KMS-11 (cell line): ENCODE data around the gene CLMN.

Experiments
- H2AFZ ChIP-seq: fragments of 200-600 bp; sonication (generic); 2 replicates; pipeline ENCODE4 v1.6.1; 2016; ENCODE audit warnings: antibody characterized with exemption, mixed run types, low read depth
- H3K27ac ChIP-seq: fragments of 200-600 bp; sonication (generic); 2 replicates; pipeline ENCODE4 v1.6.1; 2016; ENCODE audit warnings: mild to moderate bottlenecking, mixed run types
- H3K27me3 ChIP-seq: fragments of 200-600 bp; sonication (generic); 2 replicates; pipeline ENCODE4 v1.6.1; 2017; ENCODE audit warnings: mild to moderate bottlenecking, low read depth, mixed run types, moderate library complexity; ENCODE audit not compliant: insufficient read depth
- H3K36me3 ChIP-seq: fragments of 200-600 bp; sonication (generic); 2 replicates; pipeline ENCODE4 v1.6.1; 2017; ENCODE audit warnings: mild to moderate bottlenecking, mixed run types; ENCODE audit not compliant: insufficient read depth
- H3K4me1 ChIP-seq: fragments of 200-600 bp; sonication (generic); 2 replicates; pipeline ENCODE4 v1.6.1; 2016; ENCODE audit warnings: mild to moderate bottlenecking, low read depth, mixed run types; ENCODE audit not compliant: poor library complexity, severe bottlenecking
- H3K4me2 ChIP-seq: fragments of 200-600 bp; sonication (generic); 2 replicates; pipeline ENCODE4 v1.7.0; 2016; ENCODE audit warnings: mild to moderate bottlenecking, mixed run types
- H3K4me3 ChIP-seq: fragments of 200-600 bp; sonication (generic); IDR thresholded peaks from 2 replicates; pipeline ENCODE4 v1.6.1; 2017; ENCODE audit warnings: low read depth, low read length, mixed read lengths; ENCODE audit not compliant: insufficient read depth
- H3K79me2 ChIP-seq: fragments of 200-600 bp; sonication (generic); 2 replicates; pipeline ENCODE4 v1.6.1; 2016; ENCODE audit warnings: low read depth, mixed run types; ENCODE audit not compliant: insufficient read depth
- H3K9ac ChIP-seq: fragments of 200-600 bp; sonication (generic); 2 replicates; pipeline ENCODE4 v1.6.1; 2016; ENCODE audit warnings: mild to moderate bottlenecking, mixed run types
- H4K20me1 ChIP-seq: fragments of 200-600 bp; sonication (generic); 2 replicates; pipeline ENCODE4 v1.6.1; 2016; ENCODE audit warnings: mild to moderate bottlenecking, mixed run types; ENCODE audit not compliant: insufficient read depth
- TF ChIP-seq, protein P1 (sequence below): fragments of 200-600 bp; sonication (generic); conservative IDR thresholded peaks from 2 replicates; pipeline ENCODE4 v1.6.1; 2017; ENCODE audit warnings: low read depth, mild to moderate bottlenecking, antibody characterized with exemption, low read length, moderate library complexity, mixed read lengths

The CLMN gene

DNA sequence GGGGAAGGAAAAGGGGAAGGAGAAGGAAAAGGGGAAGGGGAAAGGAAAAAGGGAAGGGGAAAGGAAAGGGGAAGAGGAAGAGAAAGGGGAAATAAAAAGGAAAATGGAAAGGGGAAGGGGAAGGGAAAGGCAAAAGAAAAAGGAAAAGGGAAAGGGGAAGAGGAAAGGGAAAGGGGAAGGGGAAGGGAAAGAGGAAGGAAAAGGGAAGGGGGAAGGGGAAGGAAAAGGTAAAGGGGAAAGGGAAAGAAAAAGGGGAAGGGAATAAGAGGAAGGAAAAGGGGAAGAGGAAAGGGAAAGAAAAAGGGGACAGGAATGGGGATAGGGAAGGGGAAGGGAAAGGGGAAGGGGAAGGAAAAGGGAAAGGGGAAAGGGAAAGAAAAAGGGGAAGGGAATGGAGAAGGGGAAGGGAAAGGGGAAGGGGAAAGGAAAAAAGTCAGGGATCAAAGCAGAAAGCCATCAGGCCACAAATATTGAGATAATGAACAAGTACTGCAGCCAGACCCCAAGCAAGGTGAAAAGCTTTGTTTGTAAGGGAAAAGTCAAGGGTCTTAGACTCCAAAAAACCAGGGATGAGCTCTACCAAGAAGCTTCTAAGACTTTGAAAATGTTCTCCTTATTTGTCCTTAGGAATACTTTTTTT lies 182.4 kb downstream of the CLMN start:
- TF ChIP-seq, protein P1, sequence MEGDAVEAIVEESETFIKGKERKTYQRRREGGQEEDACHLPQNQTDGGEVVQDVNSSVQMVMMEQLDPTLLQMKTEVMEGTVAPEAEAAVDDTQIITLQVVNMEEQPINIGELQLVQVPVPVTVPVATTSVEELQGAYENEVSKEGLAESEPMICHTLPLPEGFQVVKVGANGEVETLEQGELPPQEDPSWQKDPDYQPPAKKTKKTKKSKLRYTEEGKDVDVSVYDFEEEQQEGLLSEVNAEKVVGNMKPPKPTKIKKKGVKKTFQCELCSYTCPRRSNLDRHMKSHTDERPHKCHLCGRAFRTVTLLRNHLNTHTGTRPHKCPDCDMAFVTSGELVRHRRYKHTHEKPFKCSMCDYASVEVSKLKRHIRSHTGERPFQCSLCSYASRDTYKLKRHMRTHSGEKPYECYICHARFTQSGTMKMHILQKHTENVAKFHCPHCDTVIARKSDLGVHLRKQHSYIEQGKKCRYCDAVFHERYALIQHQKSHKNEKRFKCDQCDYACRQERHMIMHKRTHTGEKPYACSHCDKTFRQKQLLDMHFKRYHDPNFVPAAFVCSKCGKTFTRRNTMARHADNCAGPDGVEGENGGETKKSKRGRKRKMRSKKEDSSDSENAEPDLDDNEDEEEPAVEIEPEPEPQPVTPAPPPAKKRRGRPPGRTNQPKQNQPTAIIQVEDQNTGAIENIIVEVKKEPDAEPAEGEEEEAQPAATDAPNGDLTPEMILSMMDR, result no peak
- peaks cover 15% of the 10 kb centered on the region; the same call in 1 of the 2 replicates for H3K79me2 ChIP-seq
- H3K4me2 ChIP-seq, result no peak overlapping the region
- no peak overlapping the region for H3K9ac ChIP-seq
- H3K4me1 ChIP-seq, result peaks cover 12% of the 10 kb centered on the region
- no peak overlapping the region for H2AFZ ChIP-seq
- H3K27ac ChIP-seq, result no peak overlapping the region
- H4K20me1 ChIP-seq, result peaks cover 6% of the 10 kb centered on the region; the same call in 1 of the 2 replicates
- no peak overlapping the region for H3K4me3 ChIP-seq
- no peaks in the 10 kb centered on the region for H3K27me3 ChIP-seq
- no peaks in the 10 kb centered on the region for H3K36me3 ChIP-seq

DNA sequence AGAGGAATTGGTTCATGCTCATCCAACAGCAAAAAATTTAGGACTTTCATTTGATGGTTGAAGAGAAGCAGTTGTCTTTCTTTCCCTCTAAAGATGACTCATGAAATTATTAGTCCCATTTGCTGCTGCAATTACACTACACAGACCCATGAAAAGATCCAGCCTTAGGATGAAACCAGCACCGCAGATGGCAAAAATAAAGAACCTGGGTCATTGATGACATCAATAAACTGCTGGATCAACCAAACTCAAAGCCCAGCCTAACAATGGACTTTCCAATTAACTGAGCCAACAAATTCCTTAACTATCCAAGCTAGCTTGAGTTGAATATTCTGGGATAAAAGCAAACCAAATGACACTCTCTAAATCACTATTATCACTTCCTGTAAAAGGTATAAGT lies 183.1 kb downstream of the CLMN start:
- TF ChIP-seq, protein P1, result no peak
- H3K79me2 ChIP-seq, result peaks cover 12% of the 10 kb centered on the region; the same call in 1 of the 2 replicates
- no peak overlapping the region for H2AFZ ChIP-seq
- peaks cover 6% of the 10 kb centered on the region; the same call in 1 of the 2 replicates for H4K20me1 ChIP-seq
- H3K27me3 ChIP-seq, result no peaks in the 10 kb centered on the region
- H3K4me3 ChIP-seq, result no peak overlapping the region
- no peak overlapping the region for H3K9ac ChIP-seq
- no peak overlapping the region for H3K4me2 ChIP-seq
- H3K4me1 ChIP-seq, result peaks cover 12% of the 10 kb centered on the region
- H3K27ac ChIP-seq, result no peak overlapping the region
- no peaks in the 10 kb centered on the region for H3K36me3 ChIP-seq

DNA sequence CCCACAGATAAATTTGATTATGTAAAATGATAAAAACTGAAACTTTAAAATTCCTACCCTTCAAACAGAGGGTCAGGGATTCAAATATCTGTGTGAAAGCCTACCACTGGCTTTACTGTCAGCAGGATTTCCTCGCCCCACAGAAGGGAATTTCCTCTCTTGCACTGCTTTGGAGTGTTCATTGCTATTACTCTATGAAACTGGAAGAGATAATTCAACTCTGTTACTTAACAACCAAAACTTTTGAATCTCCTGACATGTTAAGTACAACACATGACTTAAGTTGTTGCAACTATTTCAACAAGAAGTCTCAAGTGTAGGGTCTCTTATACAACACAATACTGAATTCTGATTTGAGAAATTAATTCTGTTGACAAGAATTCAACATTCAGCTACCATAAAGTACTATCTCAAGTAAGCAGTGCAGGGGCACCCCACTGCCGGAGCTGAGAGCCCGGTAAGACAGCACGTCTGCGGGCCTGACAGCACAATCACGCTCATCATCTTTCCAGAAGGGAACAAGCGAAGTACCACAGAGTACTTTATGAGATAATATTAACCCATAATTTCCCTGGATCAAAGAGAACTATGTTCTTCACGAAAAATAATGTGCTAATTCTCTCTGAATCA lies 185.3 kb downstream of the CLMN start:
- Histone ChIP-seq H3K36me3 (no peaks in the 10 kb centered on the region), H3K79me2 (no peaks in the 10 kb centered on the region), H3K4me2 (no peak overlapping the region), H3K4me3 (no peak overlapping the region), H3K4me1 (peaks cover 13% of the 10 kb centered on the region), H4K20me1 (no peaks in the 10 kb centered on the region), H3K27me3 (no peaks in the 10 kb centered on the region), H3K27ac (no peak overlapping the region), H3K9ac (no peak overlapping the region), H2AFZ (no peak overlapping the region)
- TF ChIP-seq, protein P1, result no peak

DNA sequence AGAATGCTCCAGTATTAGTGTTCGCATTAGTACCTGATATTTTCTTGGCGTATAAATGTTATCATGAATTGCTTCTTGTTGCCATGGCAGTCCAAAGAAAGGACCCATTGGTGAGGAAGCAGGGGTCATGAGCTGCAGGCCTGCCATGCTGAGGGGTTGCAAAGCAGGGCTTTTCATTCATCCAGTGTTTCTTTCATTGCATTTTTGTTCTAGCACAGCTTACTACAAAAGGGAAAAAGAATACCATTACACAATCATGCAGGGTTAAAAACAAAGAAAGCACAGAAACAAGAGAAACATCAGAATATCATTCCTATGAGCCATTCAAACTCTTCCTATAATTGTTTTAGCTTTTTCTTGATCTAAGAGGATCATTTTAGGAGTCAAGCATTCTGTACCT lies 186.4 kb downstream of the CLMN start:
- Histone ChIP-seq H3K4me1 (peaks cover 22% of the 10 kb centered on the region), H3K79me2 (no peaks in the 10 kb centered on the region), H3K9ac (no peak overlapping the region), H3K27me3 (no peaks in the 10 kb centered on the region), H3K4me2 (no peak overlapping the region), H4K20me1 (no peaks in the 10 kb centered on the region), H3K27ac (no peak overlapping the region), H3K4me3 (no peak overlapping the region), H2AFZ (no peak overlapping the region), H3K36me3 (no peaks in the 10 kb centered on the region)
- TF ChIP-seq, protein P1, result no peak
